ENCODE data around the gene DDAH1. TPM values are rescaled to one million over a fixed set of nuclear protein-coding genes. Genes with fewer than 3 reads are reported as not detected.

Gene DDAH1
- total RNA-seq, 2 experiments from 2014 or later = not detected

DNA sequence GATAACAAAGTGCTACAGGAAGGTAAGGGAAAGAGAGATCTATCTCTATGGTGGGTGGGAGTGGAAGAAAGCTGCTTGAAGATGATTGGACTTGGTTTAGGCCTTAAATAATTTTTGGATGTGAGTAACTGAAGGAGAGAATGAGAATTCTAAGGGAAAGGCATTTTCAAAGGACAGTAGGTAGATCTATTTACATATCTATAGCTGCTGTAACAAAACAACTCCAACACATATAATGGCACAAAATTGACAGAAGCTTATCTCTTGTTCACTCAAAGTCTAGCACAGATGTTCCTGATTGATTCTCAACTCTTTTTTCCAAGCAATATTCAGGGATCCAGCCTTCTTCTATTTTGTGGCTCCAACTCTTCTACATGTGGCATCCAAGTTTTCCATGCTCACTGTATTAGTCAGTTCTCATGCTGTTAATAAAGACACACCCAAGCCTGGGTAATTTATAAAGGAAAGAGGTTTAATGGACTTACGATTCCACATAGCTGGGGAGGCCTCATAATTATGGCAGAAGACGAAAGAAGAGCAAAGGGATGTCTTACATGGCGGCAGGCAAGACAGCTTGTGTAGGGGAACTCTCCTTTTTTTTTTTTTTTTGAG lies 3.1 kb upstream of the DDAH1 start:
- Histone ChIP-seq H3K4me1 (ENCODE audit: insufficient read depth, low read length) (peaks cover 8% of the 10 kb centered on the region), H3K27me3 (ENCODE audit: control insufficient read depth in 1 of 2, insufficient read depth in 2 of 2, low read length in 2 of 2) (peaks cover 24 to 36% of the 10 kb centered on the region in 2 experiments), H3K36me3 (ENCODE audit: insufficient read depth, low read length) (no peaks in the 10 kb centered on the region), H3K4me3 (ENCODE audit: low read length) (no peak overlapping the region), H3K9me3 (ENCODE audit: control insufficient read depth in 1 of 2, insufficient read depth in 1 of 2, low read length in 2 of 2) (no peaks in the 10 kb centered on the region), H3K27ac (ENCODE audit: low read depth in 1 of 2, low read length in 2 of 2) (no peak overlapping the region)
- Mint-ChIP-seq H3K27me3 (peaks cover 53% of the 10 kb centered on the region), H3K36me3 (ENCODE audit: low read depth) (no peaks in the 10 kb centered on the region), H3K4me1 (ENCODE audit: low read depth) (no peaks in the 10 kb centered on the region), H3K4me3 (no peak overlapping the region), H3K9me3 (no peaks in the 10 kb centered on the region), H3K27ac (no peak overlapping the region)
- TF ChIP-seq, protein P1, sequence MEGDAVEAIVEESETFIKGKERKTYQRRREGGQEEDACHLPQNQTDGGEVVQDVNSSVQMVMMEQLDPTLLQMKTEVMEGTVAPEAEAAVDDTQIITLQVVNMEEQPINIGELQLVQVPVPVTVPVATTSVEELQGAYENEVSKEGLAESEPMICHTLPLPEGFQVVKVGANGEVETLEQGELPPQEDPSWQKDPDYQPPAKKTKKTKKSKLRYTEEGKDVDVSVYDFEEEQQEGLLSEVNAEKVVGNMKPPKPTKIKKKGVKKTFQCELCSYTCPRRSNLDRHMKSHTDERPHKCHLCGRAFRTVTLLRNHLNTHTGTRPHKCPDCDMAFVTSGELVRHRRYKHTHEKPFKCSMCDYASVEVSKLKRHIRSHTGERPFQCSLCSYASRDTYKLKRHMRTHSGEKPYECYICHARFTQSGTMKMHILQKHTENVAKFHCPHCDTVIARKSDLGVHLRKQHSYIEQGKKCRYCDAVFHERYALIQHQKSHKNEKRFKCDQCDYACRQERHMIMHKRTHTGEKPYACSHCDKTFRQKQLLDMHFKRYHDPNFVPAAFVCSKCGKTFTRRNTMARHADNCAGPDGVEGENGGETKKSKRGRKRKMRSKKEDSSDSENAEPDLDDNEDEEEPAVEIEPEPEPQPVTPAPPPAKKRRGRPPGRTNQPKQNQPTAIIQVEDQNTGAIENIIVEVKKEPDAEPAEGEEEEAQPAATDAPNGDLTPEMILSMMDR (IDR thresholded peaks at IDR 0.05) = no peak
- CTCF ChIA-PET = interaction anchor here (0.7 to 1.3 kb wide), 3 partner anchors 16 to 1682 kb away, joined by 3 read pairs; no protein-coding TSS in a partner anchor
- intact Hi-C loops (cut with DNase I, micrococcal nuclease) = no loop called here
- no peak for ATAC-seq (ENCODE audit: poor library complexity)
- POLR2A ChIA-PET = no interaction called here
- no peak for DNase-seq

DNA sequence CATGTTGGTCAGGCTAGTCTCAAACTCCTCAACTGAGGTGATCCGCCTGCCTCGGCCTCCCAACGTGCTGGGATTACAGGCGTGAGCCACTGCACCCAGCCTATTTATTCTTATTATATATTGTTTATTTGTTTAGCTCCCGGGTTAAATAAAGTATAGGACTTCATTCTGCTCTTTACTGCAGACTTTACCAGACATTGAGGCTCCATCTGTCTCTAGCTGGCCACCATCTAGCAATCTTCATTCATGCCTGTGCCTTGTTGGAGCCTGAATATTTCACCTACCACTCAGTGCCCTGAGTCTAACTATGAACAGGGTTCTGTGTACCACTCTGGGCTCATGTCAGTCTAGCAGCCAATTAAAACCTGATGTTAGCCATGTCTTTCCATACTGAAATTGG lies 2.1 kb upstream of the DDAH1 start:
- POLR2A ChIA-PET = no interaction called here
- Histone ChIP-seq H3K27ac (ENCODE audit: low read depth in 1 of 2, low read length in 2 of 2) (no peak overlapping the region), H3K4me3 (ENCODE audit: low read length) (no peak overlapping the region), H3K27me3 (ENCODE audit: control insufficient read depth in 1 of 2, insufficient read depth in 2 of 2, low read length in 2 of 2) (peaks cover 24 to 44% of the 10 kb centered on the region in 2 experiments), H3K9me3 (ENCODE audit: control insufficient read depth in 1 of 2, insufficient read depth in 1 of 2, low read length in 2 of 2) (no peaks in the 10 kb centered on the region), H3K36me3 (ENCODE audit: insufficient read depth, low read length) (no peaks in the 10 kb centered on the region), H3K4me1 (ENCODE audit: insufficient read depth, low read length) (peaks cover 8% of the 10 kb centered on the region)
- no peaks in the 10 kb centered on the region for H3K4me1 Mint-ChIP-seq (ENCODE audit: low read depth)
- CTCF ChIA-PET = no interaction called here
- no peaks in the 10 kb centered on the region for H3K36me3 Mint-ChIP-seq (ENCODE audit: low read depth)
- TF ChIP-seq, protein P1 (IDR thresholded peaks at IDR 0.05) = no peak
- peaks cover 60% of the 10 kb centered on the region for H3K27me3 Mint-ChIP-seq
- DNase-seq (no peak), ATAC-seq (ENCODE audit: poor library complexity) (no peak)
- no peaks in the 10 kb centered on the region for H3K9me3 Mint-ChIP-seq
- intact Hi-C loops (cut with DNase I, micrococcal nuclease) = no loop called here
- H3K4me3 Mint-ChIP-seq = peak overlapping the region; percentile 56
- no peak overlapping the region for H3K27ac Mint-ChIP-seq

DNA sequence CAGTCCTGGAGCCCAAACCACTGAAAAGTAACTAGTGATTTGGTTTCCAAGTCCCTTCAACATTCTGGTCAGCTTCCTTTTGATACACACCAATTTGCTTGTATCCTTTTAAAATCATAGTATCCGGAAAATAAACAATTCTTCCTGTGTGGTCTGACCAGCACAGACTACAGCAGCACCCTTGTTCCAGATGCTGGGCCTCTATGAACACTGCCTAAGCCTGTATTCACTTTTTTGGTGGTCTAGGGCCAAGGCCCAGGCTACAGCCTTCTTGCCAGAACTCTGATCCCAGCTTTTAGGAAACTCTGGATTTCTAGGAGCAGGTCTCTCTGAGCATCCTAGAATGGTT lies 801 bp upstream of the DDAH1 start:
- no peak overlapping the region for H3K27ac Mint-ChIP-seq
- Histone ChIP-seq H3K4me1 (ENCODE audit: insufficient read depth, low read length) (peaks cover 8% of the 10 kb centered on the region), H3K27me3 (ENCODE audit: control insufficient read depth in 1 of 2, insufficient read depth in 2 of 2, low read length in 2 of 2) (peaks cover 24 to 51% of the 10 kb centered on the region in 2 experiments), H3K9me3 (ENCODE audit: control insufficient read depth in 1 of 2, insufficient read depth in 1 of 2, low read length in 2 of 2) (no peaks in the 10 kb centered on the region), H3K4me3 (ENCODE audit: low read length) (no peak overlapping the region), H3K36me3 (ENCODE audit: insufficient read depth, low read length) (no peaks in the 10 kb centered on the region), H3K27ac (ENCODE audit: low read depth in 1 of 2, low read length in 2 of 2) (no peak overlapping the region)
- POLR2A ChIA-PET = no interaction called here
- peaks cover 69% of the 10 kb centered on the region for H3K27me3 Mint-ChIP-seq
- intact Hi-C loops (cut with DNase I, micrococcal nuclease) = no loop called here
- no peak overlapping the region for H3K4me3 Mint-ChIP-seq
- CTCF ChIA-PET = no interaction called here
- no peaks in the 10 kb centered on the region for H3K4me1 Mint-ChIP-seq (ENCODE audit: low read depth)
- no peaks in the 10 kb centered on the region for H3K9me3 Mint-ChIP-seq
- H3K36me3 Mint-ChIP-seq (ENCODE audit: low read depth) = no peaks in the 10 kb centered on the region
- no peak for ATAC-seq (ENCODE audit: poor library complexity)
- TF ChIP-seq, protein P1 (IDR thresholded peaks at IDR 0.05) = no peak
- no peak for DNase-seq
